CD4-positive, CD25-positive, alpha-beta regulatory T cell (primary cell): ENCODE data around the gene TSPAN9. TPM values are rescaled to one million over a fixed set of nuclear protein-coding genes. Genes with fewer than 3 reads are reported as not detected.

Source experiments
- ATAC-seq, 2 donors: fragments of 150-1000 bp; cut with Tn5 transposase; one replicate each; pipeline ENCODE4 v1.10.0; 2021; ENCODE audit warnings: low read depth in 2 of 2, moderate number of reproducible peaks in 2 of 2, moderate library complexity in 1 of 2
- DNase-seq, 3 donors: peaks; one replicate each; pipeline versions ENCODE4 v3.0.0 to v3.0.0-alpha.2; 2012 to 2022; ENCODE audit warnings: mixed read lengths in 1 of 3
- H3K27ac ChIP-seq: one replicate; pipeline ENCODE4 v1.7.0; 2013; ENCODE audit warnings: mild to moderate bottlenecking, low read length; ENCODE audit not compliant: insufficient read depth, poor library complexity, severe bottlenecking
- H3K27me3 ChIP-seq: one replicate; pipeline ENCODE4 v1.7.0; 2013; ENCODE audit warnings: low read length; ENCODE audit not compliant: control insufficient read depth, insufficient read depth
- H3K36me3 ChIP-seq: one replicate; pipeline ENCODE4 v1.7.0; 2013; ENCODE audit warnings: mild to moderate bottlenecking, low read length, moderate library complexity; ENCODE audit not compliant: control insufficient read depth, insufficient read depth
- H3K4me1 ChIP-seq: 2 replicates; pipeline ENCODE4 v1.7.0; 2013; ENCODE audit warnings: mild to moderate bottlenecking, low read length; ENCODE audit not compliant: insufficient read depth, control insufficient read depth, poor library complexity, severe bottlenecking
- H3K4me3 ChIP-seq: one replicate; pipeline ENCODE4 v1.7.0; 2013; ENCODE audit warnings: low read depth, mild to moderate bottlenecking, low read length, moderate library complexity
- H3K9me3 ChIP-seq, 2 experiments: 1 replicate in 1 of 2; 2 replicates in 1 of 2; pipeline ENCODE4 v1.7.0; 2013; ENCODE audit warnings: low read length in 2 of 2, mild to moderate bottlenecking in 1 of 2, moderate library complexity in 1 of 2; ENCODE audit not compliant: control insufficient read depth in 2 of 2
- H3K27ac Mint-ChIP-seq, 3 donors: one replicate each; pipeline ENCODE4 v1.8.0; 2020 to 2022; ENCODE audit warnings: mild to moderate bottlenecking in 3 of 3, mixed read lengths in 3 of 3, moderate library complexity in 2 of 3
- H3K27me3 Mint-ChIP-seq: one replicate; pipeline ENCODE4 v1.8.0; 2022; ENCODE audit warnings: mild to moderate bottlenecking, mixed read lengths
- H3K36me3 Mint-ChIP-seq: one replicate; pipeline ENCODE4 v1.8.0; 2020; ENCODE audit warnings: mixed read lengths
- H3K4me1 Mint-ChIP-seq, 4 donors: one replicate each; pipeline ENCODE4 v1.8.0; 2020 to 2022; ENCODE audit warnings: mixed read lengths in 4 of 4, mild to moderate bottlenecking in 1 of 4
- H3K4me3 Mint-ChIP-seq, 4 donors: one replicate each; pipeline ENCODE4 v1.8.0; 2020 to 2022; ENCODE audit warnings: mild to moderate bottlenecking in 4 of 4, mixed read lengths in 4 of 4, moderate library complexity in 3 of 4
- H3K9me3 Mint-ChIP-seq, 7 donors: one replicate each; pipeline ENCODE4 v1.8.0; 2020 to 2022; ENCODE audit warnings: mixed read lengths in 7 of 7, mild to moderate bottlenecking in 3 of 7, moderate library complexity in 2 of 7
- polyA plus RNA-seq, 4 donors: library from polyadenylated mRNA; unstranded; fragments of 300-500 nt; fragmentation: Illumina TruSeq; gene quantifications; one replicate each; pipeline ENCODE4 v1.2.3, GENCODE V29; 2021
- total RNA-seq: library from RNA; stranded (reverse); gene quantifications from one replicate; pipeline ENCODE4 v1.2.3, GENCODE V29; 2022

TSPAN9 gene
- total and polyA plus RNA-seq, 5 donors from 2014 or later = 0.09 to 1.2 (median 0.30) TPM; not detected in 1

- Histone ChIP-seq H3K9me3 (no peaks in the 10 kb centered on the region), H3K36me3 (no peaks in the 10 kb centered on the region), H3K4me3 (no peak overlapping the region), H3K27me3 (no peaks in the 10 kb centered on the region), H3K27ac (no peak overlapping the region), H3K4me1 (no peaks in the 10 kb centered on the region)
- peak overlapping the region in 1 of 4 donors; percentile 7 for H3K4me3 Mint-ChIP-seq
- H3K36me3 Mint-ChIP-seq = no peaks in the 10 kb centered on the region
- H3K4me1 Mint-ChIP-seq = no peaks in the 10 kb centered on the region
- H3K27me3 Mint-ChIP-seq = no peaks in the 10 kb centered on the region
- ATAC-seq (no peak), DNase-seq (no peak)
- H3K9me3 Mint-ChIP-seq = no peaks in the 10 kb centered on the region
- H3K27ac Mint-ChIP-seq = no peak overlapping the region
These were observed 60.8 kb downstream of the TSPAN9 start for GRCh38 chr12:3137814-3138445.

GRCh38 chr12:3138941-3139511, 61.8 kb downstream of the TSPAN9 start:
- ATAC-seq = no peak
- no peaks in the 10 kb centered on the region for H3K9me3 ChIP-seq
- H3K27ac ChIP-seq = no peak overlapping the region
- no peak for DNase-seq
- no peaks in the 10 kb centered on the region for H3K4me1 ChIP-seq
- Mint-ChIP-seq H3K4me3 (no peak overlapping the region), H3K27ac (no peak overlapping the region), H3K4me1 (no peaks in the 10 kb centered on the region), H3K36me3 (no peaks in the 10 kb centered on the region), H3K27me3 (no peaks in the 10 kb centered on the region), H3K9me3 (no peaks in the 10 kb centered on the region)
- H3K27me3 ChIP-seq = no peaks in the 10 kb centered on the region
- no peaks in the 10 kb centered on the region for H3K36me3 ChIP-seq
- no peak overlapping the region for H3K4me3 ChIP-seq

GRCh38 chr12:3139760-3140159, 62.6 kb downstream of the TSPAN9 start:
- H3K36me3 ChIP-seq = no peaks in the 10 kb centered on the region

GRCh38 chr12:3140284-3140683, 63.1 kb downstream of the TSPAN9 start:
- Mint-ChIP-seq H3K4me3 (no peak overlapping the region), H3K36me3 (no peaks in the 10 kb centered on the region), H3K4me1 (no peaks in the 10 kb centered on the region), H3K27me3 (peaks cover 3% of the 10 kb centered on the region), H3K27ac (no peak overlapping the region), H3K9me3 (no peaks in the 10 kb centered on the region)
- Histone ChIP-seq H3K27ac (no peak overlapping the region), H3K36me3 (no peaks in the 10 kb centered on the region), H3K27me3 (no peaks in the 10 kb centered on the region), H3K4me1 (no peaks in the 10 kb centered on the region), H3K9me3 (no peaks in the 10 kb centered on the region), H3K4me3 (no peak overlapping the region)
- DNase-seq (no peak), ATAC-seq (no peak)

More at GRCh38 chr12:3139760-3140159, 62.6 kb downstream of the TSPAN9 start:
- Mint-ChIP-seq H3K4me1 (no peaks in the 10 kb centered on the region), H3K36me3 (no peaks in the 10 kb centered on the region), H3K27me3 (no peaks in the 10 kb centered on the region), H3K9me3 (no peaks in the 10 kb centered on the region), H3K4me3 (no peak overlapping the region), H3K27ac (no peak overlapping the region)
- DNase-seq (no peak), ATAC-seq (no peak)
- Histone ChIP-seq H3K27me3 (no peaks in the 10 kb centered on the region), H3K9me3 (no peaks in the 10 kb centered on the region), H3K27ac (no peak overlapping the region), H3K4me3 (no peak overlapping the region), H3K4me1 (no peaks in the 10 kb centered on the region)

DNA sequence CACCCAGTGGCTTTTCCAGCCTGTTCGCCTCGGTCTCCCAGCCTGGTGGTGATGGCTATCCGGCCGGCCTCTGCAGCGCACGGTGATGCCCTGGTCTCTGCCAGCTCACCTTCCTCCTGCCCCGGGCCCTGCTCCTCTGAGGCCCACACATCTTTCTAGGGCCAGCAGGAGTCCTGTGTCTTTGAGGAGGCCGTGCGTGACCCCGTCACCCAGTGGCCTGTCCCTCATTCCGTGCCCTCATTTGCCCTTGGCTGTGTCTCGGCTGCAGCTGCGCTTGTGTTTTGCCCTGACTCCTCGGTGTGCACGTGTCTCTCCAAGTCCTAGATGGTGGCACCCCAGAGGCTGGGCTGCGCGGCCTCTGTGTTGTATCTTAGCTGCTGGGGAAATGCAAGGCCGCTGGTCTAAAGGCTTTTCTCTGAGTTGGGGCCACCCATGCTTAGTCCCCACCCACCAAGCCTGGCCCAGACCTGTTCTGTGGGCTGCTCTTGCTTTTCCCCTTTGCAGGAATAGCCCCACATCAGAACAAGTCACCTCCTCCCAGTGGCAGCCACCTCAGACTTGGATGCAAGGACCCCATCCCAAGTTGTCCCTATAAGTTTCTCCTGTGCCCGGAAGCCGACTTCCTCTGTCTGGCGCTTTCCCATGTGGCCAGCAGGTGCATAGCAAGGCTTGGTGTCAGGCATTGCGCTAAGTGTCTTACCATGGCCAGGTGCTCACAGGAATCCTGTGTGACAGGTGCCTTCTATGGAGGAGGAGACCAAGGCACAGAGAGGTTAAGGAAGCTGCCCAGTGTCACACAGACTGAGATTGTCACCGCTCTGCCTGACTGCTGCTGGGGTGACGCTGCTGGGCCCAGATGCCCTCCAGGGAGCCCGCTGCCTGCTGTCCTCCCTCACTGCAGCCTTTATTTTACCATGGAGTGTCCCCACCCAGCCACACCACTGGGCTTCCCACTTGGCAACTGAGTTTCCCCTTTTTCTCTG, 64.5 kb downstream of the TSPAN9 start:
- H3K36me3 Mint-ChIP-seq = no peaks in the 10 kb centered on the region
- Histone ChIP-seq H3K36me3 (no peaks in the 10 kb centered on the region), H3K4me1 (no peaks in the 10 kb centered on the region), H3K9me3 (no peaks in the 10 kb centered on the region), H3K27ac (no peak overlapping the region), H3K27me3 (no peaks in the 10 kb centered on the region), H3K4me3 (no peak overlapping the region)
- H3K27ac Mint-ChIP-seq = no peak overlapping the region
- no peak for ATAC-seq
- no peak for DNase-seq
- H3K9me3 Mint-ChIP-seq = no peaks in the 10 kb centered on the region
- H3K4me1 Mint-ChIP-seq = no peaks in the 10 kb centered on the region
- H3K4me3 Mint-ChIP-seq = no peak overlapping the region
- H3K27me3 Mint-ChIP-seq = peaks cover 4% of the 10 kb centered on the region

DNA sequence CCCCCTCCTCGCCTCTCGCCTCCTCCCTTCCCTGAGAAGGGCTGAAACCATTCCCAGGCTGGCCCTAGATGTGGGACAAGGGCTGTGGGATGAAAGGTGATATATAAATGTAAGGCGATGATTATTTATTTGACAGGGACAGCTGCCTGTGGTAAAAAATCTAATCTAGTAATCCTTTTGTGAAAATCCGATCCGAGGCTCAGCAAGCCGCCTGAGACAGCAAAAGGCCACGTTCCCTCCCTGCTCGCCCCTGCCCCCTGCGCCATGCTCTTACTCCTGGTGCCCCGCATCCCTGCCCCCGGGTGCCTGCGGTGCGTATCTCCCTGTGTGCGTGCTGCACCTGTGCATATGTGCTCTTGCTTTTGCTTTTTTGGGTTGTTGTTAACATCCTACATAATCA, 65.2 kb downstream of the TSPAN9 start:
- H3K4me1 ChIP-seq = no peaks in the 10 kb centered on the region
- H3K27me3 ChIP-seq = no peaks in the 10 kb centered on the region
- Mint-ChIP-seq H3K27me3 (peaks cover 4% of the 10 kb centered on the region), H3K4me1 (no peaks in the 10 kb centered on the region), H3K36me3 (no peaks in the 10 kb centered on the region), H3K27ac (no peak overlapping the region), H3K9me3 (no peaks in the 10 kb centered on the region), H3K4me3 (no peak overlapping the region)
- no peak for DNase-seq
- no peak overlapping the region for H3K27ac ChIP-seq
- H3K4me3 ChIP-seq = no peak overlapping the region
- H3K9me3 ChIP-seq = no peaks in the 10 kb centered on the region
- no peaks in the 10 kb centered on the region for H3K36me3 ChIP-seq
- no peak for ATAC-seq

- H3K4me3 ChIP-seq = no peak overlapping the region
- Mint-ChIP-seq H3K9me3 (no peaks in the 10 kb centered on the region), H3K27ac (no peak overlapping the region), H3K27me3 (peaks cover 4% of the 10 kb centered on the region), H3K36me3 (no peaks in the 10 kb centered on the region), H3K4me1 (no peaks in the 10 kb centered on the region), H3K4me3 (no peak overlapping the region)
- ATAC-seq (no peak), DNase-seq (no peak)
- H3K9me3 ChIP-seq = no peaks in the 10 kb centered on the region
- H3K27me3 ChIP-seq = no peaks in the 10 kb centered on the region
- H3K4me1 ChIP-seq = no peaks in the 10 kb centered on the region
- H3K27ac ChIP-seq = no peak overlapping the region
- H3K36me3 ChIP-seq = no peaks in the 10 kb centered on the region
These were observed 67.3 kb downstream of the TSPAN9 start for GRCh38 chr12:3144495-3144894.
